DOHH2 (cell line): ENCODE data around the gene RPS6KA2.

ENCODE experiments used
- H3F3A ChIP-seq: fragments of 200-600 bp; sonication (generic), shearing (Covaris generic); 2 replicates; pipeline ENCODE4 v1.6.0; 2016; ENCODE audit warnings: antibody characterized with exemption, mild to moderate bottlenecking; ENCODE audit not compliant: control insufficient read depth, insufficient read depth
- H3K27ac ChIP-seq: fragments of 200-600 bp; sonication (generic); 2 replicates; pipeline ENCODE4 v1.5.1; 2014; ENCODE audit warnings: low read depth, mild to moderate bottlenecking, low read length, moderate library complexity
- H3K27me3 ChIP-seq: fragments of 200-600 bp; sonication (generic); 2 replicates; pipeline ENCODE4 v1.6.1; 2014; ENCODE audit warnings: mild to moderate bottlenecking, low read length, mixed read lengths; ENCODE audit not compliant: control insufficient read depth
- H3K36me3 ChIP-seq: fragments of 200-600 bp; sonication (generic); 2 replicates; pipeline ENCODE4 v1.6.1; 2014; ENCODE audit warnings: mild to moderate bottlenecking, low read length, moderate library complexity, mixed read lengths; ENCODE audit not compliant: control insufficient read depth
- H3K4me1 ChIP-seq: fragments of 200-600 bp; sonication (generic); 2 replicates; pipeline ENCODE4 v1.6.1; 2014; ENCODE audit warnings: mild to moderate bottlenecking, low read length, mixed read lengths; ENCODE audit not compliant: control insufficient read depth
- H3K4me2 ChIP-seq: fragments of 200-600 bp; sonication (generic); 2 replicates; pipeline ENCODE4 v1.6.0; 2014; ENCODE audit warnings: mild to moderate bottlenecking, low read length, moderate library complexity
- H3K4me3 ChIP-seq: fragments of 200-600 bp; sonication (generic); 2 replicates; pipeline ENCODE4 v1.5.1; 2014; ENCODE audit warnings: mild to moderate bottlenecking, low read length, mixed read lengths
- H3K79me2 ChIP-seq: fragments of 200-600 bp; sonication (generic); 2 replicates; pipeline ENCODE4 v1.6.1; 2014; ENCODE audit warnings: mild to moderate bottlenecking, low read length, mixed read lengths; ENCODE audit not compliant: control insufficient read depth
- H3K9me2 ChIP-seq: fragments of 200-600 bp; sonication (generic); replicated peaks from 2 replicates; pipeline ENCODE4 v1.6.1; 2014; ENCODE audit warnings: mild to moderate bottlenecking, low read length, mixed read lengths; ENCODE audit not compliant: control insufficient read depth
- H3K9me3 ChIP-seq: fragments of 200-600 bp; sonication (generic); 2 replicates; pipeline ENCODE4 v1.6.1; 2014; ENCODE audit warnings: antibody characterized with exemption, low read length, mixed read lengths; ENCODE audit not compliant: control insufficient read depth, insufficient read depth
- H4K20me1 ChIP-seq: fragments of 200-600 bp; sonication (generic); 2 replicates; pipeline ENCODE4 v1.6.0; 2014; ENCODE audit warnings: low read depth, mild to moderate bottlenecking, antibody characterized with exemption, low read length, moderate library complexity; ENCODE audit not compliant: control insufficient read depth, insufficient read depth
- CTCF ChIP-seq: fragments of 200-600 bp; sonication (generic); IDR thresholded peaks from one replicate; pipeline ENCODE4 v1.5.1; 2014; ENCODE audit warnings: antibody characterized with exemption, mild to moderate bottlenecking, low read depth, low read length; ENCODE audit not compliant: poor library complexity, severe bottlenecking
- EZH2phosphoT487 ChIP-seq: fragments of 200-600 bp; sonication (generic); IDR thresholded peaks from 2 replicates; pipeline ENCODE4 v1.6.1; 2017; ENCODE audit warnings: borderline replicate concordance, mild to moderate bottlenecking, antibody characterized with exemption, low read length, moderate library complexity, mixed read lengths

RPS6KA2 gene

GRCh38 chr6:166614589-166614988, 12.5 kb downstream of the RPS6KA2 start:
- Histone ChIP-seq H3K79me2 (no peaks in the 10 kb centered on the region), H3K27me3 (no peaks in the 10 kb centered on the region), H3K9me3 (no peaks in the 10 kb centered on the region), H3K36me3 (no peaks in the 10 kb centered on the region), H3K9me2 (no peaks in the 10 kb centered on the region), H3K4me1 (no peaks in the 10 kb centered on the region), H3K27ac (no peak overlapping the region), H4K20me1 (no peaks in the 10 kb centered on the region), H3F3A (no peaks in the 10 kb centered on the region), H3K4me2 (no peak overlapping the region), H3K4me3 (no peak overlapping the region)
- no peak for TF ChIP-seq EZH2phosphoT487
- TF ChIP-seq CTCF: no peak

DNA sequence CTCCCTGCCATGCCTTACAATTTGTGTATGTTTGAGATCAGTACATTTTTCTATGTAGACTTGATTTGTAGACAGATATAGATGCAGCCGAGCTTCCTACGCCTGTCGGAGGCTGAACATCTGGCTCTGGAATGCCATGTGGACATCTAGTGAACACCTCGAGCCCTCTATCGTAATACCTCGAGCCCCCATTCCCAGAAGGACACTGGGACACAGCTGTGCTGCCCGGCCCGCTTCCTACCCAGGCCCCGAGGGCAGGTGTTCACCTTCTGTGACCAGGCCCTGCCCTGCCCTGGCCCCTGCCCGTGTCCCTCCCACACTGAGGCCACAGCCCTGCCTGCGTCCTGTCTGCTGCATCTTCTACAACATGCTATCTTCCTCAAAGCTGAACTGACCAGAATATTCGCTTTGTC, 12.9 kb downstream of the RPS6KA2 start:
- Histone ChIP-seq H3K36me3 (no peaks in the 10 kb centered on the region), H3K4me1 (no peaks in the 10 kb centered on the region), H3K27me3 (no peaks in the 10 kb centered on the region), H3K9me3 (no peaks in the 10 kb centered on the region), H3K9me2 (no peaks in the 10 kb centered on the region), H3K4me2 (no peak overlapping the region), H3K79me2 (no peaks in the 10 kb centered on the region), H3K27ac (no peak overlapping the region), H4K20me1 (no peaks in the 10 kb centered on the region), H3K4me3 (no peak overlapping the region), H3F3A (no peaks in the 10 kb centered on the region)
- TF ChIP-seq CTCF: no peak
- no peak for TF ChIP-seq EZH2phosphoT487

- Histone ChIP-seq H3K9me3 (no peaks in the 10 kb centered on the region), H3K9me2 (no peaks in the 10 kb centered on the region), H3K36me3 (no peaks in the 10 kb centered on the region), H3K4me1 (no peaks in the 10 kb centered on the region), H3K4me3 (no peak overlapping the region), H3K79me2 (no peaks in the 10 kb centered on the region), H3K27ac (no peak overlapping the region), H3K27me3 (no peaks in the 10 kb centered on the region), H3F3A (no peaks in the 10 kb centered on the region), H3K4me2 (no peak overlapping the region), H4K20me1 (no peaks in the 10 kb centered on the region)
- TF ChIP-seq CTCF (no peak), EZH2phosphoT487 (no peak)
Observed at GRCh38 chr6:166613027-166613426, 14.0 kb downstream of the RPS6KA2 start.

DNA sequence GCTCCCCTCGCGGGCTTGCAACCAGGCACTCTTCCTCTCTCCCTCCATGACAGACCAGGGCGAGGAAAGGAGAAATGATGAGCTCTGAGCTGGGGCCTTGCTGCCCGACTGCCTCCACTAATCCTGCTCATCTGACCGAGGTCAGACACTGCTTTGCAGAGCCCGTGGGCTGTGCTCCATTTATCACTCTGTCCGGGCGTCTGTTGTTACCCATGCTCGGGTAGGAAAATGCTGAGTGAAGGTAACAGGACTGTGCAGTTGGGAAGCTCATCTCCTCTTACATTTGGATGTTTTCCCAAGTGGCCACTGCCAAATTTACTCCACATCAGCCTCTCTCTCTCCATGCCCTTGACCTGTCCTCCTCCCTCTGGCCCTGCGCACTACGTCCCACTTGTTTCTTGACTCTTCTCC, 14.6 kb downstream of the RPS6KA2 start:
- Histone ChIP-seq H3K9me2 (no peaks in the 10 kb centered on the region), H4K20me1 (no peaks in the 10 kb centered on the region), H3F3A (no peaks in the 10 kb centered on the region), H3K4me1 (no peaks in the 10 kb centered on the region), H3K9me3 (no peaks in the 10 kb centered on the region), H3K36me3 (no peaks in the 10 kb centered on the region), H3K4me3 (no peak overlapping the region), H3K4me2 (no peak overlapping the region), H3K27me3 (no peaks in the 10 kb centered on the region), H3K27ac (no peak overlapping the region), H3K79me2 (no peaks in the 10 kb centered on the region)
- TF ChIP-seq EZH2phosphoT487 (no peak), CTCF (no peak)
